Naive thymus-derived CD8-positive, alpha-beta T cell (primary cell): ENCODE results near the gene GATB. TPM values are rescaled to one million over a fixed set of nuclear protein-coding genes. Genes with fewer than 3 reads are reported as not detected.

Experiments used
- ATAC-seq, 2 donors: fragments of 150-1000 bp; cut with Tn5 transposase in 1 of 2; sonication (Bioruptor Pico), chemical (Tn5 transposase) in 1 of 2; 1 replicate in 1 of 2; 2 replicates in 1 of 2; pipeline ENCODE4 v1.10.0; 2021; ENCODE audit warnings: mild to moderate bottlenecking in 2 of 2, moderate library complexity in 2 of 2
- POLR2A ChIA-PET: fragments of 350-600 bp; sonication (Branson Sonifier 250); formaldehyde crosslinking; loops from one replicate; lab custom pipeline; 2021; ENCODE audit warnings: antibody characterized with exemption; lab: Charles Lee
- DNase-seq, 10 donors: peaks; one replicate each; pipeline versions ENCODE4 v3.0.0 to v3.0.0-alpha.2; 2020 to 2022
- H3K27ac Mint-ChIP-seq, 10 donors: one replicate each; pipeline ENCODE4 v1.8.0; 2020 to 2022; ENCODE audit warnings: mild to moderate bottlenecking in 10 of 10, mixed read lengths in 10 of 10, moderate library complexity in 4 of 10, inconsistent platforms in 1 of 10
- H3K27me3 Mint-ChIP-seq, 5 donors: one replicate each; pipeline ENCODE4 v1.8.0; 2021 to 2022; ENCODE audit warnings: mixed read lengths in 5 of 5
- H3K36me3 Mint-ChIP-seq, 3 donors: one replicate each; pipeline ENCODE4 v1.8.0; 2020 to 2022; ENCODE audit warnings: mixed read lengths in 3 of 3, mild to moderate bottlenecking in 2 of 3, inconsistent platforms in 1 of 3
- H3K4me1 Mint-ChIP-seq, 4 donors: one replicate each; pipeline ENCODE4 v1.8.0; 2021 to 2022; ENCODE audit warnings: mixed read lengths in 4 of 4
- H3K4me3 Mint-ChIP-seq, 10 donors: one replicate each; pipeline ENCODE4 v1.8.0; 2020 to 2022; ENCODE audit warnings: mild to moderate bottlenecking in 10 of 10, mixed read lengths in 10 of 10, moderate library complexity in 6 of 10, inconsistent platforms in 1 of 10
- H3K9me3 Mint-ChIP-seq, 9 donors: one replicate each; pipeline ENCODE4 v1.8.0; 2020 to 2022; ENCODE audit warnings: mixed read lengths in 9 of 9, mild to moderate bottlenecking in 3 of 9, inconsistent platforms in 1 of 9, moderate library complexity in 1 of 9
- polyA plus RNA-seq, 3 donors: library from polyadenylated mRNA; unstranded; fragments of 300-500 nt; fragmentation: Illumina TruSeq; gene quantifications; one replicate each; pipeline ENCODE4 v1.2.3, GENCODE V29; 2021
- total RNA-seq, 8 experiments: library from RNA in 2 of 8; stranded (reverse) in 2 of 8; gene quantifications; one replicate each; pipeline ENCODE4 v1.2.3 and lab custom pipeline; 2021 to 2026

GATB gene
- 10 to 100 TPM; 11.9 to 13.5 TPM for total RNA-seq
- polyA plus RNA-seq = 10 to 100 TPM in 2 of 3 donors, 1 to 10 TPM in 1; 8.9 to 16.3 (median 15.6) TPM
- 16.2 to 25.3 (median 17.6) reads per million in 6 experiments for total RNA-seq (lab: John Stamatoyannopoulos, UW)

- ATAC-seq = peak; percentile 98
- Mint-ChIP-seq H3K27me3 (peaks cover 0 to 7% (median 6%) of the 10 kb centered on the region in 5 donors), H3K9me3 (peaks cover 0 to 3% (median 0%) of the 10 kb centered on the region in 9 donors), H3K27ac (peak within 1 kb of the TSS; percentile 96 to 99 (median 98)), H3K4me1 (peaks cover 13 to 19% (median 18%) of the 10 kb centered on the region in 4 donors), H3K4me3 (peak within 1 kb of the TSS; percentile 90 to 100 (median 99)), H3K36me3 (peaks cover 6 to 20% (median 7%) of the 10 kb centered on the region in 3 donors)
- peak; percentile 75 to 96 (median 92) for DNase-seq
- POLR2A ChIA-PET = interaction anchor here (1.0 to 1.6 kb wide), 3 partner anchors 661 to 1018 kb away, joined by 3 to 4 read pairs (median 3); partner anchors contain the start of genes ARFIP1, FBXW7 and TIGD4
Observed at GRCh38 chr4:151760712-151761661, at the start of gene GATB. Gene GATB, minus strand, starts transcription at chr4:151761007. Its CDS starts 25 bp downstream, at chr4:151760982.

- H3K27ac Mint-ChIP-seq = peak overlapping the region in 1 of 10 donors; percentile 27
- no peaks in the 10 kb centered on the region for H3K27me3 Mint-ChIP-seq
- peaks cover 0 to 5% (median 2%) of the 10 kb centered on the region in 4 donors for H3K4me1 Mint-ChIP-seq
- H3K4me3 Mint-ChIP-seq = no peak overlapping the region
- POLR2A ChIA-PET = no interaction called here
- no peak for DNase-seq
- ATAC-seq = no peak
- H3K9me3 Mint-ChIP-seq = no peaks in the 10 kb centered on the region
- H3K36me3 Mint-ChIP-seq = no peaks in the 10 kb centered on the region
Observed at GRCh38 chr4:151810476-151810875, 49.7 kb upstream of the GATB start.

- Mint-ChIP-seq H3K4me1 (peaks cover 0 to 5% (median 2%) of the 10 kb centered on the region in 4 donors), H3K36me3 (no peaks in the 10 kb centered on the region), H3K27ac (peak overlapping the region in 1 of 10 donors; percentile 11), H3K27me3 (no peaks in the 10 kb centered on the region), H3K4me3 (no peak overlapping the region), H3K9me3 (no peaks in the 10 kb centered on the region)
- ATAC-seq (no peak), DNase-seq (no peak)
- POLR2A ChIA-PET = no interaction called here
Observed at GRCh38 chr4:151809716-151810115, 48.9 kb upstream of the GATB start.

GRCh38 chr4:151808542-151808941 lies 47.7 kb upstream of the GATB start:
- peaks cover 0 to 5% (median 2%) of the 10 kb centered on the region in 4 donors for H3K4me1 Mint-ChIP-seq
- H3K36me3 Mint-ChIP-seq = no peaks in the 10 kb centered on the region
- no peaks in the 10 kb centered on the region for H3K27me3 Mint-ChIP-seq
- H3K27ac Mint-ChIP-seq = no peak overlapping the region
- no peak overlapping the region for H3K4me3 Mint-ChIP-seq
- DNase-seq = no peak
- POLR2A ChIA-PET = no interaction called here
- ATAC-seq = no peak
- no peaks in the 10 kb centered on the region for H3K9me3 Mint-ChIP-seq

GRCh38 chr4:151808120-151808529 lies 47.3 kb upstream of the GATB start:
- H3K9me3 Mint-ChIP-seq = no peaks in the 10 kb centered on the region
- POLR2A ChIA-PET = no interaction called here
- no peak for ATAC-seq
- DNase-seq = no peak
- H3K27me3 Mint-ChIP-seq = no peaks in the 10 kb centered on the region
- H3K27ac Mint-ChIP-seq = peak overlapping the region in 1 of 10 donors; percentile 40
- H3K4me1 Mint-ChIP-seq = peaks cover 0 to 5% (median 2%) of the 10 kb centered on the region in 4 donors
- no peaks in the 10 kb centered on the region for H3K36me3 Mint-ChIP-seq
- H3K4me3 Mint-ChIP-seq = no peak overlapping the region

- Mint-ChIP-seq H3K4me1 (peaks cover 0 to 5% (median 2%) of the 10 kb centered on the region in 4 donors), H3K27ac (peak overlapping the region in 2 of 10 donors; percentile 29 to 49), H3K36me3 (no peaks in the 10 kb centered on the region), H3K27me3 (no peaks in the 10 kb centered on the region), H3K9me3 (no peaks in the 10 kb centered on the region), H3K4me3 (no peak overlapping the region)
- DNase-seq (no peak), ATAC-seq (no peak)
- POLR2A ChIA-PET = interaction anchor here (1.4 kb wide), 1 partner anchor 18 kb away, joined by 3 read pairs; no protein-coding TSS in a partner anchor
Observed at GRCh38 chr4:151807220-151807619, 46.4 kb upstream of the GATB start.

- H3K27me3 Mint-ChIP-seq = no peaks in the 10 kb centered on the region
- H3K27ac Mint-ChIP-seq = no peak overlapping the region
- H3K4me1 Mint-ChIP-seq = peaks cover 0 to 3% (median 0%) of the 10 kb centered on the region in 4 donors
- no peaks in the 10 kb centered on the region for H3K36me3 Mint-ChIP-seq
- POLR2A ChIA-PET = interaction anchor here (1.4 kb wide), 1 partner anchor 17 kb away, joined by 3 read pairs; no protein-coding TSS in a partner anchor
- DNase-seq (no peak), ATAC-seq (no peak)
- H3K4me3 Mint-ChIP-seq = no peak overlapping the region
- no peaks in the 10 kb centered on the region for H3K9me3 Mint-ChIP-seq
Observed at GRCh38 chr4:151806511-151806927, 45.7 kb upstream of the GATB start.

- H3K4me1 Mint-ChIP-seq = no peaks in the 10 kb centered on the region
- no peaks in the 10 kb centered on the region for H3K27me3 Mint-ChIP-seq
- POLR2A ChIA-PET = no interaction called here
- no peak for DNase-seq
- H3K27ac Mint-ChIP-seq = no peak overlapping the region
- H3K4me3 Mint-ChIP-seq = no peak overlapping the region
- peaks cover 0 to 3% (median 0%) of the 10 kb centered on the region in 9 donors for H3K9me3 Mint-ChIP-seq
- ATAC-seq = no peak
- H3K36me3 Mint-ChIP-seq = no peaks in the 10 kb centered on the region
Observed at GRCh38 chr4:151804821-151805220, 44.0 kb upstream of the GATB start.

- H3K27me3 Mint-ChIP-seq = no peaks in the 10 kb centered on the region
- H3K4me1 Mint-ChIP-seq = no peaks in the 10 kb centered on the region
- peak overlapping the region in 1 of 10 donors; percentile 1 for H3K27ac Mint-ChIP-seq
- POLR2A ChIA-PET = no interaction called here
- DNase-seq (no peak), ATAC-seq (no peak)
- no peak overlapping the region for H3K4me3 Mint-ChIP-seq
- no peaks in the 10 kb centered on the region for H3K36me3 Mint-ChIP-seq
- peaks cover 0 to 3% (median 0%) of the 10 kb centered on the region in 9 donors for H3K9me3 Mint-ChIP-seq
Observed at GRCh38 chr4:151804086-151804630, 43.4 kb upstream of the GATB start.

GRCh38 chr4:151803246-151803645 lies 42.4 kb upstream of the GATB start:
- no peak overlapping the region for H3K4me3 Mint-ChIP-seq
- peaks cover 0 to 3% (median 0%) of the 10 kb centered on the region in 9 donors for H3K9me3 Mint-ChIP-seq
- POLR2A ChIA-PET = no interaction called here
- H3K27me3 Mint-ChIP-seq = no peaks in the 10 kb centered on the region
- no peaks in the 10 kb centered on the region for H3K36me3 Mint-ChIP-seq
- H3K27ac Mint-ChIP-seq = no peak overlapping the region
- ATAC-seq (no peak), DNase-seq (no peak)
- H3K4me1 Mint-ChIP-seq = no peaks in the 10 kb centered on the region

- H3K36me3 Mint-ChIP-seq = no peaks in the 10 kb centered on the region
- ATAC-seq (peak; percentile 57 to 66), DNase-seq (peak; percentile 21 to 69 (median 46))
- no peak overlapping the region for H3K4me3 Mint-ChIP-seq
- H3K27ac Mint-ChIP-seq = no peak overlapping the region
- POLR2A ChIA-PET = no interaction called here
- no peaks in the 10 kb centered on the region for H3K27me3 Mint-ChIP-seq
- peaks cover 0 to 3% (median 0%) of the 10 kb centered on the region in 9 donors for H3K9me3 Mint-ChIP-seq
- peaks cover 0 to 1% (median 0%) of the 10 kb centered on the region in 4 donors for H3K4me1 Mint-ChIP-seq
Observed at GRCh38 chr4:151801547-151802516, 41.0 kb upstream of the GATB start.
